Subcutaneous adipose tissue (tissue), 4 donors: Measurements from ENCODE around the gene UCHL1. TPM values are rescaled to one million over a fixed set of nuclear protein-coding genes. Genes with fewer than 3 reads are reported as not detected.

Source experiments
- total RNA-seq, 4 donors: library from RNA; depleted of rRNA; stranded (reverse); fragments of >200 nt; gene quantifications; one replicate each; pipeline ENCODE4 v1.1.0, GENCODE V29; 2016
- TF ChIP-seq, protein P1 (sequence below): fragments of 450-650 bp; IDR thresholded peaks from one replicate; pipeline ENCODE4 v1.5.1; 2016; ENCODE audit warnings: low read depth, mild to moderate bottlenecking, control low read depth, antibody characterized with exemption, moderate library complexity

UCHL1 gene
- total RNA-seq, 4 donors from 2014 or later = 31.5 to 442 (median 221) TPM

DNA sequence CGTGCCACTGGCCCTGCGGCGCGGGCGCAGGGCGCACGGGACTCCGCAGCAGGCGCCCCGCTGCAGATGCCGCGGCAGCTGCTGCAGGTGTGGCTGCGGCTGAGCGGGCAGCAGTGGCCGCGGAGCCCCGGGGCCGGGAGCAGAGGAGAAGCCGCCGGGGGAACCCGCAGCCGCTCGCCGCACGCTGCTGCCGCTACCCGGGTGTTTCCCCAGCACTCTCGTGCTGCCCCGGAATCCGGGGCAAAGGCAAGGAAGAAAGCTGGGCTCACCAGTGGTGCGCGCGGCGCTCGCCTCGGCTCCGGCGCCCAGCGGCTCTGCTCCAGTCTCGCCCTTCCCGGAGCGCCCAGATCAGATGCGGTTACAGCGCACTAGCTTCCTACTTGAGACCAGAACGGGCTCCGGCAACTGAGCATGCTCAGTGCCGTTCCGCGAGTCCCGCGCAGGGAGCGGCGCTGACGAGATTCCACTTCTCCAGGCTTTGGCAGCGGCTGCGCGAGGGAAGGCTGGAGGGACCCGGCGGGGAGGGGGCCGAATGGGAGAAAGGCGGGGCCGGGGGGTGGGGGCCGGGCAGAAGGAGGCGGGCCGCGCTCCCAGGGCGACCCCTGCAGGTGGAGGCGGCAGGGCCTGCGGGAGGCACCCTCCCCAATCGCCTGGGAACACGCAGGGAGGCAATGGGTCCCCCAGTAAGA, 42.4 kb upstream of the UCHL1 start, which contains the start of gene APBB2:
TSS of gene APBB2 (minus strand) at position 407 of the 689 bp plus-strand sequence. CDS start 181,288 bp downstream, outside the sequence.
- TF ChIP-seq, protein P1, sequence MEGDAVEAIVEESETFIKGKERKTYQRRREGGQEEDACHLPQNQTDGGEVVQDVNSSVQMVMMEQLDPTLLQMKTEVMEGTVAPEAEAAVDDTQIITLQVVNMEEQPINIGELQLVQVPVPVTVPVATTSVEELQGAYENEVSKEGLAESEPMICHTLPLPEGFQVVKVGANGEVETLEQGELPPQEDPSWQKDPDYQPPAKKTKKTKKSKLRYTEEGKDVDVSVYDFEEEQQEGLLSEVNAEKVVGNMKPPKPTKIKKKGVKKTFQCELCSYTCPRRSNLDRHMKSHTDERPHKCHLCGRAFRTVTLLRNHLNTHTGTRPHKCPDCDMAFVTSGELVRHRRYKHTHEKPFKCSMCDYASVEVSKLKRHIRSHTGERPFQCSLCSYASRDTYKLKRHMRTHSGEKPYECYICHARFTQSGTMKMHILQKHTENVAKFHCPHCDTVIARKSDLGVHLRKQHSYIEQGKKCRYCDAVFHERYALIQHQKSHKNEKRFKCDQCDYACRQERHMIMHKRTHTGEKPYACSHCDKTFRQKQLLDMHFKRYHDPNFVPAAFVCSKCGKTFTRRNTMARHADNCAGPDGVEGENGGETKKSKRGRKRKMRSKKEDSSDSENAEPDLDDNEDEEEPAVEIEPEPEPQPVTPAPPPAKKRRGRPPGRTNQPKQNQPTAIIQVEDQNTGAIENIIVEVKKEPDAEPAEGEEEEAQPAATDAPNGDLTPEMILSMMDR = no peak

DNA sequence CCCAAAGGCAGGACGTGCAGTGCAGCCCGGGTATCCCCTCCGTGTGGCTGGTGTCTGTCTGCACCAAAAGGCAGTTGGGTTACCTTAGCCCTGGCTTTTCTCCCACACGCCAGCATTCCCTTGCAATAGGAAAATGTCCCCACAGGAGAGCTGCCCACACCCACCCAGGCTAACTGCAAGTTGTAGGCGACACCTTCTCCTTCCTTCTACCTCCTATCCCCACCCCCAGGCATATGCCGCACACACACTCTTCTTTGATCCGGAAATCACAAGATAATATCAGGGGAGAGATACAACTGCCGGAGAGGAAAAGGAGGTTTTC, 41.9 kb upstream of the UCHL1 start:
- TF ChIP-seq, protein P1 = no peak

DNA sequence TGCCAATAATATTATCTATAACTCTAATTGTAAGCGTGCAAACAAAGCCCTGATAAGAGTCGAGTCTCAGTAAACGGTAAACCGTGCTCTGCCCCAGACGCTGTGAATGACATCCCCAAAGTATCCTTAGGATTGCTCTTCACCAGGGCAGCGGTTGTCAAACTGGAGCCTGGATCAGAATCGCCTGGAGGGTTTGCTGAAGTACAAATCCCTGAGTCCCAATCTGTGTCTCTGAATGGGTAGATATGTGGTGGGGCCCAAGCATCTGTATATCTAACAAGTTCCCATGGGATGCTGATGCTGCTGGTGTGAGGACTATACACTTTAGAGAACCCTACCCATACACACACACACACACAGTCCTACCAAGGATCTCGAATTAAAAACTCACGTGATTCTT, 41.6 kb upstream of the UCHL1 start:
- TF ChIP-seq, protein P1 = no peak

DNA sequence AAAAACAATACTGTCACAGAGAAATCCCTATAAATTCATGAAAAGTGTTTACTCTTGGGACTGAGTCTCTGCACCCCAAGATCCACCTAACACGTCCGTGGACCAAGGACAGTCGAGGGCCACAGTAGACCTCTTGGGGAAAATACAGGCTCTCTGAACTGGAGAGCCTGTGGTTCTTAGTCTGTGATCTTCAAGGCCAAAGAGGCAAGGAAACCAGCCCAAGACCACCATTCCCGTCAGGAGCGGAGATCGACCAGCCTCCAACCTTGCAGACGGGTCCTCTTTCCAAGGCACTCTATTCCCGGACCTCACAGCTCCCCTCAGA, 40.8 kb upstream of the UCHL1 start:
- TF ChIP-seq, protein P1 = no peak

DNA sequence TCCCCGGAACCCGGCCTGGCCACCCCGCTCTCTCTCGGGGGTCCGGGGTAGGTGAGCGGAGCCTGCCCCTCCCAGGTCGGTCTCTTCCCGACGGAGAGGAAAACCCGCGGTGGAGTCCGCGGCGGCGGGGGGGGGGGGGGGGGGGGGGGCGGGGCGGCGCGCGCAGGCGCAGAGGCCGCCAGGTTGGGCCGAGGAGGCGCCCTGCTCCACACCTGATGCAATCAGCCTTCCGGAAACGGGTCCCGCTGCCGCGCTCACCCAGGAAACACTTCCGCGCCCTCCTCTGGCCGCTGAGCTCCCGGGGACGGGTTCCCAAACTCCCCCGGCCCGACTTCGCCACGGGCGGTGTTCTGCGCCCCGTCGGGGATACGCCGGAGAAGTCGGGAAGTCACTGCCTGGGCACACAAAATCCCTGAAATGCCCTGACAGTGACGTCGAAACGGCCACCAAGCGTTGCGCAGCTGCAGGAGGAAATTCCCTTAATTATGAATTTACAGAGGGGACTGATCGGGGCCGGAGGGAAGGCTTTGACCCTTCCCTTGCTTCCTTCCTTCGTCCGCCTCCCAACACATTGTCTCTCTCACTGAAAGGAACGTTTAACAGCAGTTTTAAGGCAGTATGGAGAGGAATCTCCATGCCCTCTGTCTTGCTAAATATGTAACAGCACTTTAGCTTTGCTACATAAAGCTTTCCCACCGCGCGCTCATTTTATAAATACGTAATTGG, 40.3 kb upstream of the UCHL1 start:
- TF ChIP-seq, protein P1 = no peak

DNA sequence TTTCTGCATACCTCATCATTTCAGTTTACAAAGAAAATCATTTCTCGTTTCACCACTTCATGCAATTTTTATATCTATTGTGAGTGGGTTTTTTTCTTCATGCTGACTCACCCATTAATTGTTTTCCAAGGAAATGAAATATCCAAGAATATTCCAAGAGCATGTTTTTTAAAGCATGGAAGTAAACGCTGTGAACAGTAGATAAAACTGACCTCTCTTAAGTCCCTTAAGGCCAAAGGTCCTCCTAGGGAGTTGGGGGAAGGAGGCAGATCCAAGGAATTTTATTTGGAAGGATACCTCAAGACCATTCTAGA, 39.8 kb upstream of the UCHL1 start:
- TF ChIP-seq, protein P1 = no peak

DNA sequence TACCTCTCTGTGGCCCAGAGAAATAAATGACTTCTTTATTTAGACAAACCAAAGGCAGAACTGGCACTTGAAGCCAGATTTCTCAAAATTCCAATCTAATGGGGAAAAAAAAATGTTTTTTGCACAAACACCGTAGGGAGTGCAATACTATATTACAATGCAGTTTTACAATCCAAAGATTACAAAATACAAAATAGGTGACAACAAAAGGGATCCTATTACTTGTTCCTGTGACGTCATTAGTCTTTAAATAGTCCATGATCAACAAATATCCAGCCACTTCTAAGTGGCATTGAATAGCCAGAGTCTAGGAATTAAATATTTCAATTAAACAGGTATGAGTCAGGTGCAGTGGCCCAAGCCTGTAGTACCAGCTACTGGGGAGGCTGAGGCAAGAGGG, 39.4 kb upstream of the UCHL1 start:
- TF ChIP-seq, protein P1 = no peak
